HEK293 (cell line): Measurements from ENCODE around the gene BTBD10.

ENCODE experiments used
- CTCF ChIP-seq: fragments of 450-650 bp; formaldehyde crosslinking; IDR thresholded peaks from 2 replicates; pipeline ENCODE4 v1.5.1; 2016; ENCODE audit warnings: missing biosample characterization, missing genetic modification characterization
- PBX3 ChIP-seq: sonication (generic); formaldehyde crosslinking; IDR thresholded peaks from 2 replicates; pipeline ENCODE4 v1.8.1; 2022; ENCODE audit warnings: mild to moderate bottlenecking, moderate library complexity, missing genetic modification reagents
- PRDM4 ChIP-seq: fragments of 450-650 bp; formaldehyde crosslinking; IDR thresholded peaks from 2 replicates; pipeline ENCODE4 v1.5.1; 2017; ENCODE audit warnings: missing biosample characterization, missing genetic modification characterization
- RBAK ChIP-seq: fragments of 450-650 bp; formaldehyde crosslinking; IDR thresholded peaks from 2 replicates; pipeline ENCODE4 v1.5.1; 2016; ENCODE audit warnings: missing biosample characterization, missing genetic modification characterization
- SP3 ChIP-seq: fragments of 450-650 bp; formaldehyde crosslinking; IDR thresholded peaks from 2 replicates; pipeline ENCODE4 v1.5.1; 2016; ENCODE audit warnings: missing biosample characterization, missing genetic modification characterization
- ZBTB26 ChIP-seq: fragments of 450-650 bp; formaldehyde crosslinking; optimal IDR thresholded peaks from 2 replicates; pipeline ENCODE3; 2016; ENCODE audit warnings: missing biosample characterization, mild to moderate bottlenecking, missing genetic modification characterization
- ZNF211 ChIP-seq: fragments of 450-650 bp; formaldehyde crosslinking; IDR thresholded peaks from 2 replicates; pipeline ENCODE4 v1.5.1; 2016; ENCODE audit warnings: low read depth, missing biosample characterization, missing genetic modification characterization
- ZNF558 ChIP-seq: fragments of 450-650 bp; formaldehyde crosslinking; IDR thresholded peaks from 2 replicates; pipeline ENCODE4 v1.5.1; 2016; ENCODE audit warnings: missing biosample characterization, missing genetic modification characterization
- ZSCAN23 ChIP-seq: fragments of 450-650 bp; formaldehyde crosslinking; IDR thresholded peaks from 2 replicates; pipeline ENCODE4 v1.5.1; 2016; ENCODE audit warnings: missing biosample characterization, missing genetic modification characterization
- TF ChIP-seq, protein P1 (sequence below): fragments of 450-650 bp; formaldehyde crosslinking; IDR thresholded peaks from 2 replicates; pipeline ENCODE4 v1.5.1; 2016; ENCODE audit warnings: missing biosample characterization, missing genetic modification characterization

GRCh38 chr11:13376838-13377237 is 86.2 kb downstream of the BTBD10 start:
- TF ChIP-seq ZNF211 (no peak), SP3 (tag by site-specific recombination) (no peak), ZBTB26 (tag by site-specific recombination) (no peak), CTCF (tag by site-specific recombination) (no peak), ZNF558 (tag by site-specific recombination) (no peak), PRDM4 (tag by site-specific recombination) (no peak), RBAK (tag by site-specific recombination) (no peak), ZSCAN23 (tag by site-specific recombination) (no peak), PBX3 (CRISPR knock-in tag) (no peak)
- TF ChIP-seq, protein P1, sequence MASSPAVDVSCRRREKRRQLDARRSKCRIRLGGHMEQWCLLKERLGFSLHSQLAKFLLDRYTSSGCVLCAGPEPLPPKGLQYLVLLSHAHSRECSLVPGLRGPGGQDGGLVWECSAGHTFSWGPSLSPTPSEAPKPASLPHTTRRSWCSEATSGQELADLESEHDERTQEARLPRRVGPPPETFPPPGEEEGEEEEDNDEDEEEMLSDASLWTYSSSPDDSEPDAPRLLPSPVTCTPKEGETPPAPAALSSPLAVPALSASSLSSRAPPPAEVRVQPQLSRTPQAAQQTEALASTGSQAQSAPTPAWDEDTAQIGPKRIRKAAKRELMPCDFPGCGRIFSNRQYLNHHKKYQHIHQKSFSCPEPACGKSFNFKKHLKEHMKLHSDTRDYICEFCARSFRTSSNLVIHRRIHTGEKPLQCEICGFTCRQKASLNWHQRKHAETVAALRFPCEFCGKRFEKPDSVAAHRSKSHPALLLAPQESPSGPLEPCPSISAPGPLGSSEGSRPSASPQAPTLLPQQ (tag by site-specific recombination) = no peak
